HCEC 1CT (cell line): ENCODE measurements around the gene ORM2.

Experiments
- DNase-seq: peaks from one replicate; pipeline ENCODE4 v3.0.0-alpha.2; 2017

The ORM2 gene

DNA sequence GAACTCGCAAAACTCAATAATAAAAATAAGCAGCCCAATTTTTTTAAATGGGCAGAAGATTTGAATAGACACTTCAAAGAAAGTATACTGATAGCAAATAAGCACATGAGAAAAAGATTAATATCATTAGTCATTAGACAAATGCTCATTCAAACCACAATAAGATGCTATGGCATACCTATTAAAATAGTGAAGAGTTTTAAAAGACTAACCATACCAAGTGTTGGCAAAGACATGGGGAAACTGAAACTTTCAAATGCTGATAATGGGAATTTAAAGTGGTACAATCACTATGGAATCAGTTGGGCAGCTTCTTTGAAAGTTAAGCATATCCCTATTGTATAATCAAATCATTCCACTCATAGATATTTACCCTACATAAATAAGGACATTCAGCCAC is 33.3 kb upstream of the ORM2 start:
- DNase-seq, result no peak

- no peak for DNase-seq
Measured at GRCh38 chr9:114299286-114300152, 30.1 kb upstream of the ORM2 start.

GRCh38 chr9:114300153-114300845 is 29.4 kb upstream of the ORM2 start:
- DNase-seq, result no peak

GRCh38 chr9:114300846-114301797 is 28.5 kb upstream of the ORM2 start:
- no peak for DNase-seq

- DNase-seq, result no peak
Measured at GRCh38 chr9:114301798-114302565, 27.7 kb upstream of the ORM2 start.

DNA sequence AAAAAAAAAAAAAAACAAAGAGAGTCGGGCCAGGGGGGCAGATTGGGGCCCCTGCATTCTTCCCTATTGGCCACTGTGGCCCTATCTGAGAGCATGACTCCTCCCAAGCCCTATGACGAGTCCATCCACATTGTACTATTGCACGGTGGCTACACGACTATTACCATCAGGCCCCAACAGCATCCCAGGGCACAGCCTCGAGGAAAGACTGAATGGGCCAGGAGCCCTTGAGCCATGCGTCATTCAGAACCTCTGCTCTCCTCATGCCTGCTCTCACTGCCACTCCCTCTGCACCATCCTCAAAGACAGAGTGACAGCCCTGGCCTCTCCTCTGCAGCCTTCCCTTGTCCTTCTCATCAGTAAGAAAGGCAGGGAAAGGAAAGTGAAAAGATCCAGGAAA is 26.9 kb upstream of the ORM2 start:
- DNase-seq, result no peak

DNA sequence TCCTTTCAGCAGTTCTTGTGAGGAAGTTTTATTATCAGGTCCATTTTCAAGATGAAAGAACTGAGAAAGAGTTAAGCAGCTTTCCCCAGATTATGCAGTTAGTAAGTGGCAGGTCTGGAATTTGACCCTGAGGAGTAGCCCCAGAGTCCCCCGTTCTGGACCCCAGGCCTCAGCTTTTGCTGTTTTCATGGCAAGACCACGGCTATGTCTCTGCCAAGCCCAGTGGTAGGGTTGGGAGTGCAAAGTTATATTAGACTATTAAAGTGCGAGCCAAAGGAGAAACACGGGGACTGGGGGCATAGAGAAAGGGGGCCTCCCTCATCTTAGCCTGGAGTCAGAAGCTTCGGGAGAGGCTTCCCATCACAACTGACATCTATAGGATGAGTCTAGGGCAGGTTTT is 26.1 kb upstream of the ORM2 start:
- no peak for DNase-seq

DNA sequence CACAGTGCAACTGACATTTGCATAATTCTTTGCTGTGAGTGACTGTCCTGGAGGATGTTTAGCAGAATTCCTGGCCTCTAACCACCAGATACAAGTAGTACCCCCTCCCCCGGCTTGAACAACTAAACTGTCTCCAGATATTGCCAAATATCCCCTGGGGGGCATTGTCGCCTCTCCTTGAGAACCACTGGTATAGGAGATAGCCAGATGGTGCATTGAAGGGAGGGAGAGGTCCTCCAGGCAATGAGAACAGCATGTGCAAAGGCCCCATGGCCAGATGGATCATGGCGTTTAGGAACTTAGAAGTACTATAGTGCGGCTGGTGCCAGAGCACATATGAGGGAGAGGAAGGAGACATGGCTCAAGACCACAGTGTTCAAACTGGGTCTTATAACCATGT is 25.7 kb upstream of the ORM2 start:
- no peak for DNase-seq

DNA sequence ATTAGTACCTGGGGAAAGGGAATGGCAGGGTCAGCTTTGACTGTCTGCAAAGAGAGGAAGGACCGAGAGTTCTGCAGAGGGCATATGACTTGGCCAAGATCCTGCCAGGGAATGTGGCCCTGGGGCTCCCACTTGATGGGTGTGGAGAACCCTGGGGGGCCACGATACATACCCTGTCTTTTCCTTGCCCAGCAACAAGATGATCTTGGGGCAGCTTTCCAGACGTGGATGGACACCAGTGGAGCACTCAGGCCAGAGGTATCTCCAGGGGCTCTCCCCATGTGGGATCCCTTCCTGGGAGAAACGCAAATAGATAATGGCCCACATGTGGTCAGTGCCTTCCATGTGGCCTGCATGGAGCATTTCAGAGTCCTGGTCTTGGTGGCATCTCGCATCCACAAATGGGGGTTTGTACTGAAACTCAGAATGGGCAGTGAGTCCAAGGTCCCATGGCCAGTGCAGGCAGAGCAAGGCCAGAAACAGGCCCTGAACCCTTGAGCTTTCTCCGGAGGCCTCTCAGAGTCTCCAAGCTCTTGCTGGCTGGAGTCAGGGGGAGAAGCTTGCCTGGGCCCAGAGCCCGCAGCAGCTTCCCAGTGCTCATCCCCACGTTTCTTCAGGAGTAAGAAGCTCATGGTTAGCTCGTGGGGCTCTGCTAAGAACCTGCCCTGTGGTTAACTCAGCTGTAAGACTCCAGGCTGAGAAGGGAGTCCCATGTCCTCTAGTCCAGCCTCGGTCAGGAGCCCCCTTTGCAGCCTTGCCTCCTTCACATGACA is 25.1 kb upstream of the ORM2 start:
- no peak for DNase-seq

- DNase-seq, result peak; percentile 32
Measured at GRCh38 chr9:114307899-114308267, 21.8 kb upstream of the ORM2 start.

DNA sequence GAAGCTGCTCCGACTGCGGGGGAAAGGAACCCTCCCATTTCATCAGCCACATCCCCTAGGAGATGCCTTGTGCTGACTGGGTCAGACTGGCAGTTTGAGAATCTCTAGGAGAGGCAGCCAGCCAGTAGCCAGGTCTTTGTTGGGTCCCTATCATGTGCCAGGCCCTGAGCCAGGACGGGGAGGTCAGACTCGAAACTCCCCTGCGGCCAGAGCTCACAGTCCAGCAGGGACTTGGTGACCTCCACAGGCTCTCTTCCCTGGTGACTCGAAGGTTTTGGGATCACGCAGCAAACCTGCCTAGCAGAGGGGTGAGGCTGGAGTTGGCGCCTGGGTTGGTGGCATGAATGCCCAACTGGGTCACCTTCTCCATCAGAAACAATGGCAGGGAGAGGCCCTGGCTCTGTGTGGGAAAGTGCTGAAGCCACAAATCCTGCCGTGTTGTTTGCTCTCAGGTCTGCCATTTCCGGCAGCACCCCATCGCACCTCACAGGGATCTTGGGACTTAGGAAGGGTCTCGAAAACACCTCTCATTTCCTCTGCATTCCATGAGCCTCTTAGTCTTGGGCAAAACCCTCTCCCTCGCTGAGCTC is 21.2 kb upstream of the ORM2 start:
- DNase-seq, result no peak

- DNase-seq, result no peak
Measured at GRCh38 chr9:114309096-114309495, 20.6 kb upstream of the ORM2 start.

DNA sequence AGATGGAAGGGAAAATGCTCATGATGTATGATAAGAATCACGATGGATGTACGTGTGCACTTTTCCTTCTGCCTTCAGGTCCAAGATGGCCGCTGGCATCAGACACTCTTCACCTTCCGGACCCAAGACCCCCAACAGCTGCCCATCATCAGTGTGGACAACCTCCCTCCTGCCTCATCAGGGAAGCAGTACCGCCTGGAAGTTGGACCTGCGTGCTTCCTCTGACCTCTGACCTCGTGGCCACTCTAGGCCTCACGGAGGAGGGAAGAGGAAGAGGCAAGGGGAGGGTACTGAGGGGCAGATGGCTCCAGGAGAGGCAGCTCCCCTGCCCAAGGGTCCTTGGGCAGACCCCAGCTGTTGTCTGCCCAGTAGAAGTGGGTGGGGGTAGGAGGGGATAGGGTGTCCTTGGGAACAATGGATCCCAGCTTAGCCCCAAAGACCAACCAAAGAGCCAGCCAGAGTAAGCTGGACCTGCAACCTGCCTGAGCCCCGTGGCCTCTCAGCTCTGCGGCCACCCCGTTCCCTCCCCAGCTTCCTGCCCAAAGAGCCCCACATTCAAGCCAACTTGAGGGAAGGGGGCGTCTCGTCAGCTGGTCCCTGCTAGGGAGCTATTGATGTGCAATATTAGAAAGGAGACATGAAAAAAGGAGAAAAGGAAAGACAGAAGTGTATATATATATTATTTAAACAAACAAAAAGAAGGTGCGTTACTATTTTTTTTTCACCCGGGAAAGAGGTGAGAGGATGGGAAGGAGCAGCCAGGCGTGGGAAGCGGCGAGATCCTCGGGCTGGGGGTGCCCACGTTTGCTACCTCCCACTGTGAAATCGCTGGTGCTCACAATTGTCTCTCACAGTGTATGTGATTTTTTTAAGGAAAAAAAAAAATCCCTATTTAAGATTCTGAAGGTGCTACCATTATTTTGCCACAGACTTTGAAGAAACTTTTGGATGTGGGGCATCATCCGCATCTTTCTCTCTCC is 18.9 kb upstream of the ORM2 start:
- no peak for DNase-seq

- no peak for DNase-seq
Measured at GRCh38 chr9:114311571-114312512, 17.8 kb upstream of the ORM2 start.

DNA sequence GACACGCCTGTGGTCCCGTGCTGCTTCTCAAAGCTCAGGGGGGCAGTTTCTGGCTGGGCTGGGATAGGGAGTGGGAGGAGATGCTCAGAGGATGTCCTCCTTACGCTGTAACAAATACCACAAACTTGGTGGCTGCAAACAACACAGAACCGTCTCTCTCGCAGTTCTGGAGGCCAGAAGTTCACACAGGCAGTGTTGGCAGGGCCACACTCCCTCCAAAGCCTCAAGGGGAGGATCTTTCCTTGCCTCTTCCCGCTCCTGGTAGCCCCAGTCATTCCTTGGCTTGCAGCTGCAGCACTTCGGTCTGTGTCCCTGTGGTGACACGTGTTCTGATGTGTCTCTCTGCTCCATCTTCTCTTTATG is 17.2 kb upstream of the ORM2 start:
- no peak for DNase-seq

DNA sequence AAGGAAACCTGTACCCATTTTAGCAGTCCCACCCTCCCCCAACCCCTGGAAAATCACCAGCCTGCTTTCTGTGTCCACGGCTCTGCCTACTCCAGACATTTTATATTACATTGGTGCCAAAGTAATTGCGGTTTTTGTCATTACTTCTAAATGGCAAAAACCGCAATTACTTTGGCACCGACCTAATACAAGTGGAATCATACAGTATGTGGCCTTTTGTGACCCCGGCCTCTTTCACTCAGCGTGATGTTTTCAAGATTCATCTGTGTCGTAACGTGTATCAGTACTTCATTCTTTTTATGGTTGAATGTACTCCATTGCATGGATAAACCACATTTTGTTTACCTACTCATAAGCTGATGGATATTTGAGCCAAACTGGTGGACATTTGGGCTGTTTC is 16.5 kb upstream of the ORM2 start:
- peak; percentile 40 for DNase-seq

- no peak for DNase-seq
Measured at GRCh38 chr9:114314256-114314867, 15.3 kb upstream of the ORM2 start.
